ENCODE results near the gene CD14. TPM values are rescaled to one million over a fixed set of nuclear protein-coding genes. Genes with fewer than 3 reads are reported as not detected.

Gene CD14
- total RNA-seq, 1 experiment from 2014 or later: 0.13 TPM

- Histone ChIP-seq H4K8ac (replicated peaks; ENCODE audit: insufficient read length, low read depth, low read length) (no peak overlapping the region), H3K4ac (ENCODE audit: low read depth, low read length) (no peak overlapping the region), H3K9me3 (ENCODE audit: control insufficient read depth, low read depth, low read length) (no peaks in the 10 kb centered on the region), H2BK12ac (ENCODE audit: insufficient read length, low read depth, low read length) (no peak overlapping the region), H2AFZ (ENCODE audit: low read length) (no peak overlapping the region), H4K5ac (ENCODE audit: insufficient read length, low read depth, low read length) (no peak overlapping the region), H3K4me1 (ENCODE audit: insufficient read depth, low read length) (no peaks in the 10 kb centered on the region), H2BK5ac (ENCODE audit: insufficient read length, low read length) (no peak overlapping the region), H3K23ac (ENCODE audit: insufficient read length, low read depth, low read length) (no peak overlapping the region), H2AK5ac (ENCODE audit: insufficient read length, low read length) (no peak overlapping the region), H2BK120ac (ENCODE audit: low read depth, low read length, poor library complexity, severe bottlenecking) (no peak overlapping the region), H3K18ac (ENCODE audit: insufficient read length, low read depth, low read length) (no peak overlapping the region), H3K14ac (ENCODE audit: insufficient read depth, low read length) (no peak overlapping the region), H3T11ph (ENCODE audit: low read length) (no peak overlapping the region), H4K91ac (ENCODE audit: insufficient read length, low read depth, low read length) (no peak overlapping the region), H3K27me3 (ENCODE audit: insufficient read depth, low read length) (no peaks in the 10 kb centered on the region), H3K79me2 (ENCODE audit: insufficient read depth, low read length) (no peaks in the 10 kb centered on the region), H4K20me1 (ENCODE audit: control insufficient read depth, insufficient read depth, insufficient read length) (no peaks in the 10 kb centered on the region), H3K4me2 (ENCODE audit: insufficient read depth, insufficient read length, low read length) (no peak overlapping the region), H3K79me1 (ENCODE audit: insufficient read depth, low read depth, low read length, poor library complexity, severe bottlenecking) (no peaks in the 10 kb centered on the region), H3K23me2 (ENCODE audit: insufficient read length, low read depth, low read length, poor library complexity, severe bottlenecking) (no peaks in the 10 kb centered on the region), H2BK20ac (ENCODE audit: low read depth, low read length, poor library complexity, severe bottlenecking) (no peak overlapping the region), H3K9ac (ENCODE audit: extremely low read depth, insufficient read length, low read length) (no peak overlapping the region), H3K27ac (ENCODE audit: insufficient read length, low read depth, low read length) (no peak overlapping the region), H2BK15ac (ENCODE audit: low read depth, low read length) (no peak overlapping the region), H3K56ac (ENCODE audit: insufficient read length, low read depth, low read length) (no peak overlapping the region)
- H3K27me3 Mint-ChIP-seq (ENCODE audit: low read depth): no peaks in the 10 kb centered on the region; the same call in none of the 2 replicates
- no peak overlapping the region for H3K4me3 Mint-ChIP-seq
- no peaks in the 10 kb centered on the region for H3K36me3 Mint-ChIP-seq (ENCODE audit: insufficient read depth in 1 of 3, low read depth in 3 of 3)
- no peak overlapping the region for H3K27ac Mint-ChIP-seq
- H3K4me1 Mint-ChIP-seq: peaks cover 5 to 6% of the 10 kb centered on the region in 2 experiments
- no CpG with 5 or more reads among the region's 5 CpGs for WGBS (ENCODE audit: extremely low coverage, insufficient read length, low lambda C conversion rate)
- H3K9me3 Mint-ChIP-seq: peaks cover 4 to 6% of the 10 kb centered on the region in 2 experiments
- no peak for DNase-seq
- TF ChIP-seq CTCF (conservative IDR thresholded peaks at IDR 0.05): no peak
Observed at GRCh38 chr5:140588311-140589070, 44.5 kb downstream of the CD14 start.

Data from H9 (cell line).